GM20431 (cell line): ENCODE data around the gene PROK2.

Experiments
- in situ Hi-C: fragments of 300-500 bp; cut with MseI, MboI; formaldehyde crosslinking; loops from one replicate; pipeline ENCODE4 v1.15.0; 2020; ENCODE audit warnings: low sequenced_read_pairs; ENCODE audit not compliant: unreplicated experiment

PROK2 gene

GRCh38 chr3:71784914-71785531 is at the start of gene PROK2:
TSS of gene PROK2 (minus strand) at chr3:71785148. CDS start at chr3:71785052, 96 bp downstream.
- in situ Hi-C loops: loop anchor here (10.0 kb wide), 1 partner anchor 60 kb away; the partner anchor contains the start of gene EIF4E3

GRCh38 chr3:71831599-71831998 is 46.7 kb upstream of the PROK2 start:
- in situ Hi-C loops: no loop called here

- in situ Hi-C loops: no loop called here
These were observed 40.8 kb upstream of the PROK2 start for GRCh38 chr3:71825551-71826283.

- in situ Hi-C loops: no loop called here
These were observed 36.2 kb upstream of the PROK2 start for GRCh38 chr3:71821116-71821515.

GRCh38 chr3:71817262-71817661 is 32.3 kb upstream of the PROK2 start:
- in situ Hi-C loops: no loop called here

GRCh38 chr3:71816767-71817156 is 31.8 kb upstream of the PROK2 start:
- in situ Hi-C loops: no loop called here

GRCh38 chr3:71815340-71816067 is 30.6 kb upstream of the PROK2 start:
- in situ Hi-C loops: no loop called here

- in situ Hi-C loops: no loop called here
These were observed 28.8 kb upstream of the PROK2 start for GRCh38 chr3:71813704-71814103.

GRCh38 chr3:71813073-71813472 is 28.1 kb upstream of the PROK2 start:
- in situ Hi-C loops: no loop called here

GRCh38 chr3:71810056-71810455 is 25.1 kb upstream of the PROK2 start:
- in situ Hi-C loops: no loop called here

GRCh38 chr3:71809321-71810026 is 24.5 kb upstream of the PROK2 start:
- in situ Hi-C loops: no loop called here

GRCh38 chr3:71806736-71807135 is 21.8 kb upstream of the PROK2 start:
- in situ Hi-C loops: no loop called here

- in situ Hi-C loops: no loop called here
These were observed 20.7 kb upstream of the PROK2 start for GRCh38 chr3:71805691-71806090.

GRCh38 chr3:71805199-71805598 is 20.3 kb upstream of the PROK2 start:
- in situ Hi-C loops: no loop called here

GRCh38 chr3:71803248-71803647 is 18.3 kb upstream of the PROK2 start:
- in situ Hi-C loops: no loop called here

GRCh38 chr3:71801986-71802385 is 17.0 kb upstream of the PROK2 start:
- in situ Hi-C loops: no loop called here

GRCh38 chr3:71800023-71800422 is 15.1 kb upstream of the PROK2 start:
- in situ Hi-C loops: no loop called here

- in situ Hi-C loops: no loop called here
These were observed 12.5 kb upstream of the PROK2 start for GRCh38 chr3:71797455-71797854.

- in situ Hi-C loops: no loop called here
These were observed 11.3 kb upstream of the PROK2 start for GRCh38 chr3:71796290-71796689.

- in situ Hi-C loops: no loop called here
These were observed 6.7 kb upstream of the PROK2 start for GRCh38 chr3:71791634-71792033.
